Measurements from ENCODE around the gene PARVB.

DNA sequence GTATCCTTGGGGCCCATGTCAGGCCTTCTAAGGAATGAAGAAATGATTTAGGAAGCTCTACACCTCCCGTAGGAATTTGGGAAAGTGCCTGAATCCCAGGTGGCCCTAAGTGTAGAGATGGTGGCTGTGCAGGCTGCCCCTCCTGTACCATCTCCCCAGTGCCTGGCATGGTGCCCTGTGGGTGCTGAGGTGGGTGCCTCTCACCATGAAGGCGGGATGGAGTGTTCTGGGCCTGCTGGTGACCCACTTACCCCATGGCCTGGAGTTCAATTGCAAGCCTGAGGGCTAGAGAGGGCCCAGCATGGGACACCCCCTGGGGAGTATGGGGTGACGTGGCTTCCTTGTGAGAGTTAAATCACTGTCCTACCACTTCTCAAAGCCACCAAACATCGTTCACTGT, 49.1 kb upstream of the PARVB start:
- TF ChIP-seq CTCF (IDR thresholded peaks at IDR 0.05 in 4 of 5, conservative IDR thresholded peaks at IDR 0.05 in 1 of 5) (no peak), POLR2A (IDR thresholded peaks at IDR 0.05) (no peak)

Data from gastrocnemius medialis (tissue), 4 donors.